HUES48 (cell line): ENCODE results near the gene TBC1D16.

ENCODE experiments used
- H3K27ac ChIP-seq: one replicate; pipeline ENCODE4 v1.7.0; 2013; ENCODE audit warnings: low read depth, low read length, inconsistent platforms
- H3K27me3 ChIP-seq: 2 replicates; pipeline ENCODE4 v1.6.1; 2013; ENCODE audit warnings: mild to moderate bottlenecking, low read length; ENCODE audit not compliant: control insufficient read depth, insufficient read depth
- H3K36me3 ChIP-seq: 2 replicates; pipeline ENCODE4 v1.6.1; 2013; ENCODE audit warnings: low read length; ENCODE audit not compliant: control insufficient read depth, insufficient read depth
- H3K4me1 ChIP-seq: 2 replicates; pipeline ENCODE4 v1.6.1; 2013; ENCODE audit warnings: mild to moderate bottlenecking, low read length; ENCODE audit not compliant: control insufficient read depth, insufficient read depth
- H3K4me3 ChIP-seq: 2 replicates; pipeline ENCODE4 v1.5.1; 2013; ENCODE audit warnings: mild to moderate bottlenecking, low read depth, low read length
- H3K9ac ChIP-seq: 2 replicates; pipeline ENCODE4 v1.6.1; 2013; ENCODE audit warnings: mild to moderate bottlenecking, low read depth, low read length, moderate library complexity
- H3K9me3 ChIP-seq: 2 replicates; pipeline ENCODE4 v1.6.1; 2013; ENCODE audit warnings: low read length; ENCODE audit not compliant: control insufficient read depth, insufficient read depth

TBC1D16 gene

DNA sequence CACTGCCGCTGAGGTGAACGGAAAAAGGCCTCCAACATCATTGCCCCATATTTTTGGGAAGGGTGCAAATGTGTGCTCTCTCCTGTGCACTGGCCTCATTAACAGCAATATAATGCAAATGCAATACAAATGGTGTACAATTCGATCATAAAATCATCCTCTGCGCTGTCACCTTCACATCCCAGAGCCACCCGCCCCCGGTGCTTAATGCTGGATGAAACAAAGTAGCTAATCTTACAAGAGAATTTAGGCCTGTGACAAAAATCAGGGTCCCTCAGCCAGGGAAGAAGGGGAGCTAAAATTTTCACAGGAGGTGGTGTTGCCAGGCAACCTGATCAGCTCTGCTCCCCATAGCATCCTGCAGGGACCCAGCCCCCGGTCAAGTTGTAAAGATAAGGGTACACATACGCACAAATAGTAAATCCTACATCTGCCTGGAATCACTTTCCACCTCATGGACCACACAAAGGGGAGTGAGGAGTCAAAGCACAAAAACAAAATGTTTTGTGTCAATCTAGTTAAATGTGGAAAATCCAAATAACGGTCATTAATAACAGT lies 3.0 kb downstream of the TBC1D16 start:
- Histone ChIP-seq H3K27me3 (no peaks in the 10 kb centered on the region), H3K9me3 (no peaks in the 10 kb centered on the region), H3K27ac (no peak overlapping the region), H3K36me3 (no peaks in the 10 kb centered on the region), H3K4me3 (no peak overlapping the region), H3K9ac (no peak overlapping the region), H3K4me1 (0 out of 2 replicates have a peak, but pooled peaks cover 3% of the 10 kb centered on the region)

DNA sequence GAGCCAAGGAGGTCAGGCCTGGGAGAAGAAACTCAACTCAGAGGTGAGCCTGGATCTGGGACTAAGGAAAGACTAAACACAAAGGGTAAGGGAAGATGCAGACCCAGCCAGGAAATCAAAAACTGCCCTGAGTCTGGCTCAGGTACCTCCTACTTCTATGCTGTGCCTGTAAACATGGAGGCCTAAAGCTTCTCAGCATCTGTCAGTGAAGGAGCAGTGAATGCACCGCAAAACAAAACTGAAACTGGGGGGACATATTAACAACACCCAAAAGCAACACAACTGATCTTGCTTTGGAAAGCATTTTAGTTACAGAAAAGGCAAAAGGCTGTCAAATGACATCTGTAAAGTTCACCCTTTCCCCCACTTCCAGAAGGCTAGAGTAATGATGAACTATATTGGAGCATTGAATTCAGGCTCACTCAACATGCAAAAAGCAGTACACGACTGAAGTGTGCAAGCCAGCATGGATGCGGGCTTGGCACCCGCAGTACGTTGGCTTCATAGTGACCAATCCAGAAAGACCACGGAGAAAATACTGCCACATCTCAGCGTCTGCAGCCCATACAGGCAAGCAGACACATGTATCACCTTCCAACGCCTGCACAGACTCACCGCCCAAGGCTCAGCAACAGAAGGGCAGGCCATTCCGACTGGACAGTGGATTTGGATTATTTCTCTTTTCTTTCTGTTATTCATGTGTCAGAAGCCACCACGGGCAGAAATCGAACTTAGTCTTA lies 3.8 kb downstream of the TBC1D16 start:
- no peaks in the 10 kb centered on the region for H3K9me3 ChIP-seq
- H3K36me3 ChIP-seq = no peaks in the 10 kb centered on the region
- H3K4me3 ChIP-seq = no peak overlapping the region
- H3K27me3 ChIP-seq = no peaks in the 10 kb centered on the region
- H3K4me1 ChIP-seq = 0 out of 2 replicates have a peak, but pooled peaks cover 3% of the 10 kb centered on the region
- no peak overlapping the region for H3K9ac ChIP-seq
- H3K27ac ChIP-seq = no peak overlapping the region

DNA sequence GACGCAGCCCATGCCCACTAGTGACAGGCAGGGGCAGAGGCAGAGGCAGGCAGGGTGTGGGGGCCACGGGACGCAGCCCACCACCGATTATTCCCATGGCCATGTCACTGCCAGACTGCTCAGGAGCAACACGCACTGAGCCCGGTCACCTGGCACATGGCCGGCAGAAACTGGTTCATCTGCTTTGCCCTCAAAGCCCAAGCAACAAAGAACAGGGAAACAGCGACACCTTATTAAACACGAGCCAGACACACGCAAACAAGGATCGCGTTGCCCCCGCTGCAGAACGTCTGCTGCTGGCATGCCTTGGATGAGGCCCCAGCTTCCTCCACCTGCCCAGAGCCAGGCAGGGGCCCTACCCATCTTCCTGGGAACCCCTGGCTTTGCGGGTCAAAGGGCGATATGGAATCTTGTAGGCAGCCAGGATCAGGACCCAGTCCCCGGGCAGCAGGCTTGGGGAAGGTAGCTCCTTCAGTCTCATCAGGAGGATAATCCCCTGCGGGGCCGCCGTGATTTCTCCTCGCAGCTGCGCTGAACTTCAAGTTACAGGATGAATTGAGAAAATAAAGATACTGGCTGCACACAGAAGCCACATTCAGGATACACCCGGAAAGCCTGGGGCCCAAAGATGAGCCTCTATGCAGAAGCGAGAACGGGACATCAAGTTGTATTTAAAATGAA lies 4.8 kb downstream of the TBC1D16 start:
- Histone ChIP-seq H3K4me3 (no peak overlapping the region), H3K27me3 (no peaks in the 10 kb centered on the region), H3K4me1 (0 out of 2 replicates have a peak, but pooled peaks cover 3% of the 10 kb centered on the region)

DNA sequence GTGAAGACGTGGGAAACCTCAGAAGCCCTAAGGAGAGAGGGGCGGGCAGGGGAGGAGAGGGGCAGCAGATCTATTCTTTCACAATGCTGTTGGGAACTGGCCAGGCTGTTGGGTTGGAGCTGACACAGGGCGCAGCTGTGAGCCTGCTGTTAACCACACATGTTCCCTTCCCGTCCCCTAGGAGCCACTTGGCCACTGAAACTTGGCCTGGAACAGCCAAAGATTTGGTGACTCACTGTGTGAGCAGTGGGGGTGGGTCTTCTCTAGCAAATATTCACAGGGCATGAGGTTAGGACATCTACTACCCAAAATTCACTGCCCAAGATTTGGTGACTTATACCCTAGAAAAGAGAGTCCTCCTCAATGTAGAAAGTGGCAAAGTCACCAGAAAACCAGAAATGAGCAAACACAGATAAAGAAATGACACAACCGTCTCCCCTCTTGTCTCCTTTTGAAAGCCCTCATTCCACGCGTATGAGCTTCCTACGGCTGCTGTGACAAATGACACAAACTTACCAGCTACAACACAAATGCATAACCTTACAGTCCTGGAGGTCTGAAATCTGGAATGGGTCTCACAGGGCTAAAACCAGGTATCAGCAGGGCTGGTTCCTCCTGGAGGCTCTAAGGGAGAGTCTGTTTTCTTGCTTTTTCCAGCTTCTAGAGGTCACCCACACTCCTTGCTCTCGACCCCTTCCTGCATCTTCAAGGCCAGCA lies 6.3 kb downstream of the TBC1D16 start:
- Histone ChIP-seq H3K4me3 (no peak overlapping the region), H3K27ac (no peak overlapping the region), H3K4me1 (0 out of 2 replicates have a peak, but pooled peaks cover 3% of the 10 kb centered on the region), H3K36me3 (no peaks in the 10 kb centered on the region), H3K27me3 (no peaks in the 10 kb centered on the region), H3K9me3 (no peaks in the 10 kb centered on the region), H3K9ac (no peak overlapping the region)

More for the DNA sequence above, 4.8 kb downstream of the TBC1D16 start:
- Histone ChIP-seq H3K36me3 (no peaks in the 10 kb centered on the region), H3K9me3 (no peaks in the 10 kb centered on the region), H3K9ac (no peak overlapping the region), H3K27ac (no peak overlapping the region)

DNA sequence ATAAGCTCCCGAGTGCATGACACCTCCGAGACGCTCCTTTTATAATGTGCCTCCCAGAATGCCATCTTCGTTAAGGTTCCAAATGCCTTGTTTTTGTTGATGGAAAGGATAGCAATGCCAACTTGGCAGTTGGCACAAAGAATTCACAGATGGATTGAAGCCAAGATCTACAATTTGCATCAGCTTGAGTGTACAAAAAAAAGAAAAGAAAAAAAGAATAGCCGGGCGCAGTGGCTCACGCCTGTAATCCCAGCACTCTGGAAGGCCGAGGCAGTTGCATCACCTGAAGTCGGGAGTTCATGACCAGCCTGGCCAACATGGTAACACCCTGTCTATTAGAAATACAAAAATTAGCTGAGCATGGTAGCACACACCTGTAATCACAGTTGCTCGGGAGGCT lies 7.6 kb downstream of the TBC1D16 start:
- Histone ChIP-seq H3K9ac (no peak overlapping the region), H3K4me3 (no peak overlapping the region), H3K9me3 (no peaks in the 10 kb centered on the region), H3K4me1 (no peaks in the 10 kb centered on the region), H3K27ac (no peak overlapping the region), H3K27me3 (no peaks in the 10 kb centered on the region), H3K36me3 (no peaks in the 10 kb centered on the region)

DNA sequence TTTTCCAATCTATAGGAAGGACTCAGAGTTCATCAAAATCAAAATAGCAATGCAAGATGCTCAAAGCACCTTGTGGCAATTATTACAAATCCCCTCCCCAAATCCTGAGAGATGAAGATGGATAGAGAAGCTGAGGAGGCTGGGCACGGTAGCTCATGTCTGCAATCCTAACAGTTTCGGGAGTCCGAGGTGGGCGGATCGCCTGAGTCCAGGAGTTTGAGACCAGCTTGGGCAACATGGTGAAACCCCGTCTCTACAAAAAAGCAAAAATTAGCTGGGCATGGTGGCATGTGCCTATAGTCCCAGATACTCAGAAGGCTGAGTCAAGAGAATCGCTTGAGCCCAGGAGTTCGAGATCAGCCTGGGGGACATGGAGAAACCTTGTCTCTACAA lies 8.6 kb downstream of the TBC1D16 start:
- no peak overlapping the region for H3K9ac ChIP-seq

DNA sequence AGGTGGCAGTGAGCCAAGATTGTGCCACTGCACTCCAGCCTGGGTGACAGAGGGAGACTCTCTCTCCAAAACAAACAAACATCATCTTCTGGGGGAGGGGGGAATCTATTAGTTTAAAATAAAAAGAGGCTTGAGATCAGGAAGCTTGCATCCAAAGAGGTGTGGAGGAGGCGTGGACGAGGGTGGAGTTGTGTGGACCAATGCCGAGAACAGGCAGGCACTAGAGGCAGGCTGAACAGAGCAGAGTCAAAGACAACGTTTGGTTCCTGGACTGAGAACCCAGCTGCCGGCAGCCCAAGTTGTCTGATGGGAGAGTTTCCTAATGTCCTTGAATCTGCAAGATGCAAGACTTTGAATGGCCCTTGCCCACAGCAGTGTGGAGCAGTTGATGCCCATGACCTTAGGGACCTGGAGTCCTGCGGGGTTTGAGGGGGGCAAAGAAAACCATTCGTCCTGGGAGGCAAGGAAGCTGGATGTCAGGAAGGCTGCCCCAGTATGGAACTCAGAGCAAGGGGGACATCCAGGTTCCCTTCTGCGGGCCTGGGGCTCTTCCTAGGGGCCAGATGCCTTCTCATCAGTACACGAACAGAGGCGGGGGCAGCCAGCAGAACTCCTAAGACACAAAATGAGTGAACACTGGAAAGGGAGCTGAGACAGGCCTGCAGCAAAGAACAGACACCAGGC lies 9.2 kb downstream of the TBC1D16 start:
- Histone ChIP-seq H3K4me3 (no peak overlapping the region), H3K9me3 (no peaks in the 10 kb centered on the region), H3K4me1 (no peaks in the 10 kb centered on the region), H3K36me3 (no peaks in the 10 kb centered on the region), H3K27me3 (no peaks in the 10 kb centered on the region), H3K9ac (no peak overlapping the region), H3K27ac (no peak overlapping the region)

More for the DNA sequence above, 8.6 kb downstream of the TBC1D16 start:
- Histone ChIP-seq H3K36me3 (no peaks in the 10 kb centered on the region), H3K27me3 (no peaks in the 10 kb centered on the region), H3K9me3 (no peaks in the 10 kb centered on the region), H3K4me3 (no peak overlapping the region), H3K27ac (no peak overlapping the region), H3K4me1 (no peaks in the 10 kb centered on the region)

DNA sequence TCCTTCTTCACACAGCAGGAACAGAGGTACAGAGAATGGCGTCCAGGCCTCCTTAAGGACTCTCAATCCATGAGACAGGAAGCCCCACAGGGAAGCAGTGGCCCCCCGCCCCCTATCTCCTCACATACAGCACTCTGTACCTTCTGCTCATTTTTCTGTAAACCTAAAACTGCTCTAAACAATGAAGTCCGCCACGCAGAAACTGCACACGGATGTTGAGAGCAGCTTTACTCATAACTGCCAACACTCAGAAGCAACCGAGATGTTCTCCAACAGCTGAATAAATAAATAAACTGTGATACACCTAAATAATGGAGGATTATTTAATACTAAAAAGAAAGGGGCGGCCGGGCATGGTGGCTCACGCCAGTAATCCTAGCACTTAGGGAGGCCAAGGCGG lies 9.9 kb downstream of the TBC1D16 start:
- Histone ChIP-seq H3K4me1 (no peaks in the 10 kb centered on the region), H3K36me3 (no peaks in the 10 kb centered on the region), H3K9me3 (no peaks in the 10 kb centered on the region), H3K9ac (no peak overlapping the region), H3K27me3 (no peaks in the 10 kb centered on the region), H3K4me3 (no peak overlapping the region), H3K27ac (no peak overlapping the region)

DNA sequence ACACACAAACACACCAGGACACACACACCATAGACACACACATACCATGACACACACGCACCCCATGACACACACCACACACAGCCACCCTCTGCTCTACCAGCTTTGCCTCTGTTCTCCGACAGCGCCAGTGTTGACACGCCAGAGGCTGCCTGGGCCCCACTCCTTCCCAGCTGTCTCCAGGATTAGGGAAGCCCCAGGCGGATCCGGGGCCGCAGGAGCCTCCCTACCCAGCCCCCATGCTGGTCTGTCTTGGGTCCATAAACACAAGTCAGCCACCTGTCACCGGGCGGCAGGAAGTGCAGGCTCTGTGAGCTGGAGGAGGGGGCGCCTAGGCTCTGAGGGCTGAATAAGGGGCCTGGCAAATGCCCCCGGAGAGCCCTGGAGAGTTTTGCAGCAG lies 10.5 kb downstream of the TBC1D16 start:
- H3K27me3 ChIP-seq = no peaks in the 10 kb centered on the region
- no peak overlapping the region for H3K4me3 ChIP-seq
- H3K36me3 ChIP-seq = no peaks in the 10 kb centered on the region
- H3K27ac ChIP-seq = no peak overlapping the region
- no peaks in the 10 kb centered on the region for H3K4me1 ChIP-seq
- no peaks in the 10 kb centered on the region for H3K9me3 ChIP-seq
- H3K9ac ChIP-seq = no peak overlapping the region

DNA sequence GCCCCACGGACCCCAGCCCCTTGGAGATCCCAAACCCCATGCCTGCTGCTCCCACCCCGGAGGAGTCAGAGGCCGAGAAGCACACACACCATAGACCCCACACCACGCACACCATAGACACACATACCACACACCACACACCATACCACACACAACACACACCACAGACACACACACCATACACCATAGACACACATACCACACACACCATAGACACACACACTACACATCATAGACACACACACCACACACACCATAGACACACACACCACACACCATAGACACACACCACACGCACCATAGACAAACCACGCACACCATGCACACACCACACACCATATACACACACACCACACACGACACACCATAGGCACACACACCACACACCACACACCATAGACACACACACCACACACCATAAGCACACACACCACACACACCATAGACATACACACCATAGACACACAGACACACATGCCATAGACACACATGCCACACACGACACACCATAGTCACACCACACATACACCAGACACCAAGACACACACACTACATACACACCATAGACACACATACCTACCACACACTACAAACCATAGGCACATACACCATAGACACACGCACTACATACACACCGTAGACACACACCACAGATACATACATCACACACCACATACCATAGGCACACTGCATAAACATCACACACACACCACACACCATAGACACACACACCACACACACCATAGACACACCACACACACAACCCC lies 11.3 kb downstream of the TBC1D16 start:
- H3K9me3 ChIP-seq = no peaks in the 10 kb centered on the region
- H3K4me1 ChIP-seq = no peaks in the 10 kb centered on the region
- H3K4me3 ChIP-seq = no peak overlapping the region
- H3K27ac ChIP-seq = no peak overlapping the region
- no peaks in the 10 kb centered on the region for H3K36me3 ChIP-seq
- no peak overlapping the region for H3K9ac ChIP-seq
- H3K27me3 ChIP-seq = no peaks in the 10 kb centered on the region
